Spleen (tissue), 7 donors: ENCODE data around the gene RLF.

Experiments
- POLR2AphosphoS5 ChIP-seq, 3 donors: sonication (generic); formaldehyde crosslinking; IDR thresholded peaks; one replicate each; pipeline ENCODE4 v1.5.1; 2017; ENCODE audit warnings: antibody characterized with exemption in 3 of 3
- TF ChIP-seq, protein P1 (sequence below), 11 experiments: fragments of 200-600 bp in 7 of 11; fragments of 450-650 bp in 4 of 11; sonication (generic) in 4 of 11; IDR thresholded peaks in 8 of 11; conservative IDR thresholded peaks in 3 of 11; 1 replicate in 7 of 11; 2 replicates in 4 of 11; pipeline versions ENCODE4 v1.4.0 to v1.8.0; 2016 to 2021; ENCODE audit warnings: antibody characterized with exemption in 11 of 11, inconsistent platforms in 4 of 11, mild to moderate bottlenecking in 1 of 11
- donor health status: DM: no; HTN: no; CAD: no; lungs with moderate emphysema.
- donor health status: DM: no; HTN: no; CAD: no.
- donor health status: DM: no; HTN: no; CAD: no.

- TF ChIP-seq POLR2AphosphoS5 (IDR thresholded peaks at IDR 0.05) = no peak
- TF ChIP-seq, protein P1, sequence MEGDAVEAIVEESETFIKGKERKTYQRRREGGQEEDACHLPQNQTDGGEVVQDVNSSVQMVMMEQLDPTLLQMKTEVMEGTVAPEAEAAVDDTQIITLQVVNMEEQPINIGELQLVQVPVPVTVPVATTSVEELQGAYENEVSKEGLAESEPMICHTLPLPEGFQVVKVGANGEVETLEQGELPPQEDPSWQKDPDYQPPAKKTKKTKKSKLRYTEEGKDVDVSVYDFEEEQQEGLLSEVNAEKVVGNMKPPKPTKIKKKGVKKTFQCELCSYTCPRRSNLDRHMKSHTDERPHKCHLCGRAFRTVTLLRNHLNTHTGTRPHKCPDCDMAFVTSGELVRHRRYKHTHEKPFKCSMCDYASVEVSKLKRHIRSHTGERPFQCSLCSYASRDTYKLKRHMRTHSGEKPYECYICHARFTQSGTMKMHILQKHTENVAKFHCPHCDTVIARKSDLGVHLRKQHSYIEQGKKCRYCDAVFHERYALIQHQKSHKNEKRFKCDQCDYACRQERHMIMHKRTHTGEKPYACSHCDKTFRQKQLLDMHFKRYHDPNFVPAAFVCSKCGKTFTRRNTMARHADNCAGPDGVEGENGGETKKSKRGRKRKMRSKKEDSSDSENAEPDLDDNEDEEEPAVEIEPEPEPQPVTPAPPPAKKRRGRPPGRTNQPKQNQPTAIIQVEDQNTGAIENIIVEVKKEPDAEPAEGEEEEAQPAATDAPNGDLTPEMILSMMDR (IDR thresholded peaks at IDR 0.05 in 8 of 11, conservative IDR thresholded peaks at IDR 0.05 in 3 of 11) = no peak
Observed at GRCh38 chr1:40155910-40156309, 5.3 kb upstream of the RLF start.
